DMS153 (cell line): Measurements from ENCODE around the gene DHRS4L2.

Source experiments
- DNase-seq: peaks from one replicate; lab custom pipeline; 2025; lab: John Stamatoyannopoulos, UW

DHRS4L2 gene

DNA sequence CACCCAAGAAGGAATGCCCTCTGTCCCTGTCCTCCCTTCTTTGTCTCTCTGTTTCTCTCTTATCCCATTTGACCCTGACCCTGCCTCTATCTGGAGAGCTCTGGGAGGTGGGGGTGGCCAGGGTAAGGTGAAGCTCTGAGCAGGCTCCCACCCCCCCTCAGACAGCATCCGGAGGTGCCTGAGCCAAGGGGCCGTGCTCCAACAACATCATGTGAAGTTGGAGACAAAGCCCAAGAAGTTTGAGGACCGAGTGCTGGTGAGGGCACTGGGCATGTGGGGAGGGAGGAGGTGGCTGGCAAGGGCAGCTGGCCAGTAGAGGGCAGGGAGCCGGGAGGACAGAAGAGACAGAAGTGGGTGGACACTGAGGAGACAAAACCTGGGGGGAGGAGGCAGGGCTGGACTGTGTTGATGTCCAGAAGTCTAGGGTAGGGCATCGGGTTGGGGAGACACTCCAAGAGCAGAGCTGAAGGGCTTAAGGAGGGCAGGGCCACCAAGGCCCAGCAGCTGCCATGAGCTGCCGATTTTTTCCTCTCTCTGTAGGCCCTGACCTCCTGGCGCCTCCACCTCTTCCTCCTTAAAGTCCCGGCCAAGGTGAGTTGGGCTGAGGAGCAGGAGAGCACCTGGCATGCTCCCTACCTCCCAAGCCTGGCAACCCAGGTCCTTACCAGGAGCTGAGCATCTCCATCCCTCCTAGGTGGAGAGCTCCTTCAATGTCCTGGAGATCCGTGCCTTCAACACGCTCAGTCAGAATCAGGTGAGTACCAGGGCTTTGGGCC, 65.0 kb downstream of the DHRS4L2 start:
- DNase-seq, result no peak

DNA sequence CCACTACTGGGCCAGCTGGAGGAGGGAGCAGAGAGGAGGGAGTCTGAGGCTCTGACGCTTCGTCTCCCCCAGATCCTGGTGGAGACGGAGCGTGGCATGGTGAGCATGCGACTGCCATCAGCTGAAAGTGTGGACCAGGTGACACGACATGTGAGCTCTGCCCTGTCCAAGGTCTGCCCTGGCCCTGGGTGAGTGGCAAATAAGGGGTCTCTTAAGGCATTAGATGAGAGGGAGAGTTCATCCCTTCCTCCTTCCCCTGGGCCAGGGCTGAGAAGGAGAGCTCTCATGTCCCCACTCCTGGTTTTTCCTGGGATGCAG, 65.6 kb downstream of the DHRS4L2 start:
- DNase-seq, result no peak

DNA sequence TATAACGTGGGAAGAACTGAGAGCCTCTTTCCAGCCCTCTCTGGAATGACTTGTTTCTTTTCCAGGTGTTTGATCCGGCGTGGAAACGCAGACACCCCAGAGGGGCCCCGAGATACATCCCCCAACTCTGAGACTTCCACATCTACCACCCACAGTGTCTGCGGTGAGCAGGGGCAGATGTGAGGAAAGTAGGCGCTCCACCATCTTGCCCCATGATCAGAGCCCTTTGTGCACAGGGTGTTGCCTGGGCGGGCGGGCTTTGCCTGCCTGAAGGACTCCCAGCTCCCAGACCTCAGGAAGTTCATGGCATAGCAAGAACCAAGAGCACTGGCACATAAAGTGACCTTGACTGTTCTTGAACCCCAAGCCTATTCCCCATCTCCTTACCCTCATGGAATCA, 65.9 kb downstream of the DHRS4L2 start:
- DNase-seq, result no peak
